Neural cell (in vitro differentiated cells): ENCODE results near the gene TOR1A. TPM values are rescaled to one million over a fixed set of nuclear protein-coding genes. Genes with fewer than 3 reads are reported as not detected.
"Not testable (repeated sequence)": the region's sequence is repeated elsewhere in the genome, so short reads cannot be mapped to it uniquely, and the experiment has no call there.

Experiments used
- H2AFZ ChIP-seq: fragments of 200-600, 300-800 bp; sonication (generic), shearing (Covaris generic); 2 replicates; pipeline ENCODE4 v1.6.0; 2014; ENCODE audit warnings: low read depth, mild to moderate bottlenecking, antibody characterized with exemption, low read length, moderate library complexity
- H3F3A ChIP-seq: fragments of 200-600 bp; shearing (Covaris generic); 2 replicates; pipeline ENCODE4 v1.6.1; 2016; ENCODE audit warnings: mild to moderate bottlenecking, moderate library complexity, mixed read lengths, antibody characterized with exemption, low read length; ENCODE audit not compliant: insufficient read depth, poor library complexity, severe bottlenecking
- H3K27ac ChIP-seq: fragments of 200-600, 300-800 bp; sonication (generic), shearing (Covaris generic); 2 replicates; pipeline ENCODE4 v1.5.1; 2014; ENCODE audit warnings: mild to moderate bottlenecking, low read length, moderate library complexity
- H3K27me3 ChIP-seq: fragments of 300-800, 200-600 bp; sonication (generic), shearing (Covaris generic); 2 replicates; pipeline ENCODE4 v1.6.0; 2014; ENCODE audit warnings: mild to moderate bottlenecking, low read depth, low read length, moderate library complexity; ENCODE audit not compliant: insufficient read depth
- H3K36me3 ChIP-seq: fragments of 300-800, 200-600 bp; sonication (generic), shearing (Covaris generic); 2 replicates; pipeline ENCODE4 v1.5.1; 2014; ENCODE audit warnings: mild to moderate bottlenecking, antibody characterized with exemption, low read length, moderate library complexity; ENCODE audit not compliant: insufficient read depth
- H3K4me2 ChIP-seq: fragments of 300-800, 200-600 bp; sonication (generic), shearing (Covaris generic); 2 replicates; pipeline ENCODE4 v1.6.0; 2014; ENCODE audit warnings: mild to moderate bottlenecking, low read length
- H3K4me3 ChIP-seq: fragments of 300-800, 200-600 bp; sonication (generic), shearing (Covaris generic); 2 replicates; pipeline ENCODE4 v1.5.1; 2014; ENCODE audit warnings: mild to moderate bottlenecking, low read length, moderate library complexity
- H3K79me2 ChIP-seq: fragments of 200-600 bp; shearing (Covaris generic); replicated peaks from 2 replicates; pipeline ENCODE4 v1.6.0; 2014; ENCODE audit warnings: mild to moderate bottlenecking, low read length, moderate library complexity; ENCODE audit not compliant: insufficient read depth
- H3K9ac ChIP-seq: fragments of 300-800, 200-600 bp; sonication (generic), shearing (Covaris generic); 2 replicates; pipeline ENCODE4 v1.6.1; 2016; ENCODE audit warnings: mild to moderate bottlenecking, low read length, mixed read lengths
- H3K9me2 ChIP-seq: fragments of 200-600 bp; shearing (Covaris generic); 2 replicates; pipeline ENCODE4 v1.6.1; 2016; ENCODE audit warnings: mild to moderate bottlenecking, low read length, mixed read lengths; ENCODE audit not compliant: insufficient read depth
- H3K9me3 ChIP-seq: fragments of 200-600, 300-800 bp; sonication (generic), shearing (Covaris generic); 2 replicates; pipeline ENCODE4 v1.6.1; 2016; ENCODE audit warnings: mild to moderate bottlenecking, mixed run types, low read length, moderate library complexity, mixed read lengths
- H4K20me1 ChIP-seq: fragments of 200-600 bp; shearing (Covaris generic); 2 replicates; pipeline ENCODE4 v1.6.1; 2016; ENCODE audit warnings: mild to moderate bottlenecking, mixed run types; ENCODE audit not compliant: insufficient read depth
- EP300 ChIP-seq: fragments of 450-650 bp; conservative IDR thresholded peaks from 2 replicates; pipeline ENCODE4 v1.6.1; 2014; ENCODE audit warnings: antibody characterized with exemption, mild to moderate bottlenecking, moderate library complexity; ENCODE audit not compliant: poor library complexity, severe bottlenecking
- EZH2 ChIP-seq: fragments of 200-600, 300-800 bp; shearing (Covaris generic), sonication (generic); IDR thresholded peaks from 2 replicates; pipeline ENCODE4 v1.6.1; 2014; ENCODE audit warnings: antibody characterized with exemption, low read length, borderline replicate concordance, mild to moderate bottlenecking; ENCODE audit not compliant: insufficient read depth, poor library complexity, severe bottlenecking
- MXI1 ChIP-seq: fragments of 450-650 bp; conservative IDR thresholded peaks from 2 replicates; pipeline ENCODE4 v1.6.1; 2014; ENCODE audit warnings: antibody characterized with exemption, mild to moderate bottlenecking; ENCODE audit not compliant: poor library complexity, severe bottlenecking
- POLR2AphosphoS5 ChIP-seq: IDR thresholded peaks from 2 replicates; pipeline ENCODE4 v1.6.1; 2012
- RAD21 ChIP-seq: fragments of 450-650 bp; conservative IDR thresholded peaks from 2 replicates; pipeline ENCODE4 v1.6.1; 2014; ENCODE audit warnings: antibody characterized with exemption, mild to moderate bottlenecking, moderate library complexity
- SMC3 ChIP-seq: fragments of 450-650 bp; conservative IDR thresholded peaks from 2 replicates; pipeline ENCODE4 v1.6.1; 2014; ENCODE audit warnings: antibody characterized with exemption, mild to moderate bottlenecking, moderate library complexity; ENCODE audit not compliant: poor library complexity
- TAF1 ChIP-seq: IDR thresholded peaks from 2 replicates; pipeline ENCODE4 v1.6.1; 2012; ENCODE audit warnings: low read depth
- polyA plus RNA-seq: library from polyadenylated mRNA; depleted of rRNA; stranded (reverse); fragments of >200 nt; gene quantifications from 2 replicates; pipeline ENCODE4 v1.2.3, GENCODE V29; 2014
- TF ChIP-seq, protein P1 (sequence below): fragments of 450-650 bp; IDR thresholded peaks from 2 replicates; pipeline ENCODE4 v1.5.1; 2014; ENCODE audit warnings: antibody characterized with exemption, mild to moderate bottlenecking, moderate library complexity; ENCODE audit not compliant: poor library complexity, severe bottlenecking
- TF ChIP-seq, protein P2 (sequence below): IDR thresholded peaks from 2 replicates; pipeline ENCODE4 v1.6.1; 2012; ENCODE audit warnings: borderline replicate concordance

Gene TOR1A
- polyA plus RNA-seq, 1 donor from 2014 or later, result 56.3 TPM

DNA sequence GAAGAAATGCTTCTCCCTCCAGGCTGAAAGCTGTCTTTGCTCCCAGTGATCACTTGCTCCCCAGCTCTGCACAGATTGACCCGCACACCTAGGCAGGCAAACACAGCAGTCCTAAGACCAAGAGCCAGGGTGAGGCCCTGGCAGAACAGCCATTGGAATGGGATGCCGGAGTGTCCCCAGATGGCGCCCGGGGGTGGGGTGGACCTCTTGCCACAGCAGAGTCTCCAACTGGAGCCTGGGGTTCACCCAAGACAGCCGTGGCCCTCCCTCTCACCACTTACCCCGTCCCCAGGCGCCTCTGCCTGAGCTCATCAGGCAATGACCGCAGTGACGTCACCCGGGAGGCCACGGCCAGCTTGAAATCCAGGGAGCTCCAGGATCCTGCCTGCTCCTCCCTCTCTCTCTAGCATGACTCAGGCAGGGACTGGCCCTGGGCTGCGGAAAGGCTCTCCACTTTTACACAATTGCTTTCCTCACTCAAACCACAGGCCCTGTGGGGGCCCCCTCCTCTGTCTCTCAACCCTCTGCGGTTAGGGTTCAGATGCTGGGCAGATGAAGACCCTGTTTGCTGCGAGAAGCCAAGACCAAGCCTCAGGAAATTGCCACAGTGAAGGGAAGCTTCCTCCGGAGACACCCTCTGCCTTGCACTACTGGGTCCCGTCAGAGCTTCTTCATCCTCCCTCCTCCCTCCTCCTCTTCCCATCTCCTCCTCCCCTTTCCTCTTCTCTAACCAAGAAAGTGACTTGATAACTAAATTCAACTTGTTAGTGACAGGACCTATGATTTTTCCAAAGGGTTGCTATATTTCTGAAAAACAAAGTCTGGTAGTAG is 46.8 kb downstream of the TOR1A start:
- no peak overlapping the region for H2AFZ ChIP-seq
- no peak overlapping the region for H3K4me3 ChIP-seq
- no peaks in the 10 kb centered on the region for H3K9me2 ChIP-seq
- no peak overlapping the region for H3K27ac ChIP-seq
- H3K4me2 ChIP-seq, result no peak overlapping the region
- H3K36me3 ChIP-seq, result no peaks in the 10 kb centered on the region
- no peak for TF ChIP-seq MXI1
- TF ChIP-seq, protein P1, sequence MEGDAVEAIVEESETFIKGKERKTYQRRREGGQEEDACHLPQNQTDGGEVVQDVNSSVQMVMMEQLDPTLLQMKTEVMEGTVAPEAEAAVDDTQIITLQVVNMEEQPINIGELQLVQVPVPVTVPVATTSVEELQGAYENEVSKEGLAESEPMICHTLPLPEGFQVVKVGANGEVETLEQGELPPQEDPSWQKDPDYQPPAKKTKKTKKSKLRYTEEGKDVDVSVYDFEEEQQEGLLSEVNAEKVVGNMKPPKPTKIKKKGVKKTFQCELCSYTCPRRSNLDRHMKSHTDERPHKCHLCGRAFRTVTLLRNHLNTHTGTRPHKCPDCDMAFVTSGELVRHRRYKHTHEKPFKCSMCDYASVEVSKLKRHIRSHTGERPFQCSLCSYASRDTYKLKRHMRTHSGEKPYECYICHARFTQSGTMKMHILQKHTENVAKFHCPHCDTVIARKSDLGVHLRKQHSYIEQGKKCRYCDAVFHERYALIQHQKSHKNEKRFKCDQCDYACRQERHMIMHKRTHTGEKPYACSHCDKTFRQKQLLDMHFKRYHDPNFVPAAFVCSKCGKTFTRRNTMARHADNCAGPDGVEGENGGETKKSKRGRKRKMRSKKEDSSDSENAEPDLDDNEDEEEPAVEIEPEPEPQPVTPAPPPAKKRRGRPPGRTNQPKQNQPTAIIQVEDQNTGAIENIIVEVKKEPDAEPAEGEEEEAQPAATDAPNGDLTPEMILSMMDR, result no peak
- TF ChIP-seq POLR2AphosphoS5, result no peak
- TF ChIP-seq RAD21, result no peak
- no peak for TF ChIP-seq TAF1
- H3F3A ChIP-seq, result no peaks in the 10 kb centered on the region
- H3K9ac ChIP-seq, result no peak overlapping the region
- H3K27me3 ChIP-seq, result no peaks in the 10 kb centered on the region
- H4K20me1 ChIP-seq, result no peaks in the 10 kb centered on the region
- no peaks in the 10 kb centered on the region for H3K9me3 ChIP-seq
- no peaks in the 10 kb centered on the region for H3K79me2 ChIP-seq

DNA sequence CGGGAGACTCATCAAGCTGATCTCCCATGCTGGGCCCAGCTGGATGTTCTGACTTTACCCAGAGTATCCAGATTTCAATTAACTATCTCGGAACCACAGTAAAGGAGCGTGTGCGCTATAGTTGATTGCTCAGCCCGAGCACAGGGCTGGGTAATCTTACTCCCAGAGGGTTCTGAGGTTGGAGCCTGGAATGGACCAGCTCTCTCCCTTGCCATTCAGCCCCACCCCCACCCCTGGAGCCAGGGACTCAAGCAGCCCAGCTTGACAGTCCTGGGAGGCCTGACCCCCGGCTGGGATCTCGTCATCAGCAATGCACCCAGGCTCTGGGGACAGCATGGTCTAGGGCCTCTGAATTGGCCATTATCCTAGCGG is 47.4 kb downstream of the TOR1A start:
- no peaks in the 10 kb centered on the region for H3F3A ChIP-seq
- no peaks in the 10 kb centered on the region for H3K36me3 ChIP-seq
- no peak overlapping the region for H3K9ac ChIP-seq
- H3K9me2 ChIP-seq, result no peaks in the 10 kb centered on the region
- no peak overlapping the region for H3K27ac ChIP-seq
- no peaks in the 10 kb centered on the region for H4K20me1 ChIP-seq
- H3K9me3 ChIP-seq, result no peaks in the 10 kb centered on the region
- H3K27me3 ChIP-seq, result no peaks in the 10 kb centered on the region
- H3K79me2 ChIP-seq, result no peaks in the 10 kb centered on the region
- no peak overlapping the region for H3K4me2 ChIP-seq
- no peak overlapping the region for H3K4me3 ChIP-seq
- TF ChIP-seq TAF1, result no peak
- no peak overlapping the region for H2AFZ ChIP-seq

DNA sequence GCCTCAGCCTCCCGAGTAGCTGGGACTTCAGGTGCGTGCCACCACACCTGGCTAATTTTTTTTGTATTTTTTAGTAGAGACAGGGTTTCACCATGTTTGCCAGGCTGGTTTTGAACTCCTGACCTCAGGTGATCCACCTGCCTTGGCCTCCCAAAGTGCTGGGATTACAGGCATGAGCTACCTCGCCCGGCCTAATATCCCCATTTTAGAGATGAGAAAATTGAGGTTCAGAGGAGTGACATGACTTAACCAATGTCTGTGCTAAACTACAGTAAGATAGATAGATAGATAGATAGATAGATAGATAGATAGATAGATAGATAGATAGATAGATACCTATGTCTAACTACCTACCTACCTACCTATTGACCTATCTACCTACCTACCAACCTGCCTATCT is 47.8 kb downstream of the TOR1A start:
- not testable (repeated sequence) for H3K9ac ChIP-seq, H3K79me2 ChIP-seq, H2AFZ ChIP-seq, H3K27ac ChIP-seq, H3K4me3 ChIP-seq, H4K20me1 ChIP-seq, H3K9me3 ChIP-seq, H3F3A ChIP-seq, H3K4me2 ChIP-seq, H3K9me2 ChIP-seq, H3K36me3 ChIP-seq, H3K27me3 ChIP-seq

DNA sequence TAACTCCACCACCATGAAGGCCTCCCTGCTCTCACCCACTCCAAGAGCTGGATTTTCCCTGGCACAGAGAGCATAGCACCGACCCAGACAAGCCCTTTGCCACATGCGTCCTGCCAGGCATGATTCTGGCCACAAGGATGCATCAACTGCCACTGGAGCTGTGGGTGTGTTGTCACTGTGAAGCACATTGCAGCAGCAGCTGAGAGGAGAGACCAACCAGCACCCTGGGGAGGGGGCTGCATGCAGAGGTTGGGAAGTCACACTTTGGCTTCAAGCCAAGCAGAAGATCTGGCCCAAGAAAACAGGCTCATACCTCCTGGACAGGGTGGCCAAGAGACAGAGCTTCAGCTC is 48.5 kb downstream of the TOR1A start:
- no peak overlapping the region for H3K4me2 ChIP-seq
- H3K9me3 ChIP-seq, result no peaks in the 10 kb centered on the region
- TF ChIP-seq POLR2AphosphoS5 (no peak), RAD21 (no peak), SMC3 (no peak), EZH2 (no peak), MXI1 (no peak), EP300 (no peak), TAF1 (no peak)
- TF ChIP-seq, protein P1, result no peak
- TF ChIP-seq, protein P2, sequence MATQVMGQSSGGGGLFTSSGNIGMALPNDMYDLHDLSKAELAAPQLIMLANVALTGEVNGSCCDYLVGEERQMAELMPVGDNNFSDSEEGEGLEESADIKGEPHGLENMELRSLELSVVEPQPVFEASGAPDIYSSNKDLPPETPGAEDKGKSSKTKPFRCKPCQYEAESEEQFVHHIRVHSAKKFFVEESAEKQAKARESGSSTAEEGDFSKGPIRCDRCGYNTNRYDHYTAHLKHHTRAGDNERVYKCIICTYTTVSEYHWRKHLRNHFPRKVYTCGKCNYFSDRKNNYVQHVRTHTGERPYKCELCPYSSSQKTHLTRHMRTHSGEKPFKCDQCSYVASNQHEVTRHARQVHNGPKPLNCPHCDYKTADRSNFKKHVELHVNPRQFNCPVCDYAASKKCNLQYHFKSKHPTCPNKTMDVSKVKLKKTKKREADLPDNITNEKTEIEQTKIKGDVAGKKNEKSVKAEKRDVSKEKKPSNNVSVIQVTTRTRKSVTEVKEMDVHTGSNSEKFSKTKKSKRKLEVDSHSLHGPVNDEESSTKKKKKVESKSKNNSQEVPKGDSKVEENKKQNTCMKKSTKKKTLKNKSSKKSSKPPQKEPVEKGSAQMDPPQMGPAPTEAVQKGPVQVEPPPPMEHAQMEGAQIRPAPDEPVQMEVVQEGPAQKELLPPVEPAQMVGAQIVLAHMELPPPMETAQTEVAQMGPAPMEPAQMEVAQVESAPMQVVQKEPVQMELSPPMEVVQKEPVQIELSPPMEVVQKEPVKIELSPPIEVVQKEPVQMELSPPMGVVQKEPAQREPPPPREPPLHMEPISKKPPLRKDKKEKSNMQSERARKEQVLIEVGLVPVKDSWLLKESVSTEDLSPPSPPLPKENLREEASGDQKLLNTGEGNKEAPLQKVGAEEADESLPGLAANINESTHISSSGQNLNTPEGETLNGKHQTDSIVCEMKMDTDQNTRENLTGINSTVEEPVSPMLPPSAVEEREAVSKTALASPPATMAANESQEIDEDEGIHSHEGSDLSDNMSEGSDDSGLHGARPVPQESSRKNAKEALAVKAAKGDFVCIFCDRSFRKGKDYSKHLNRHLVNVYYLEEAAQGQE, result no peak

More for the DNA sequence above, 48.5 kb downstream of the TOR1A start:
- Histone ChIP-seq H3K4me3 (no peak overlapping the region), H3F3A (no peaks in the 10 kb centered on the region), H3K36me3 (no peaks in the 10 kb centered on the region), H3K27ac (no peak overlapping the region), H3K79me2 (no peaks in the 10 kb centered on the region), H3K27me3 (no peaks in the 10 kb centered on the region), H2AFZ (no peak overlapping the region), H3K9ac (no peak overlapping the region), H4K20me1 (no peaks in the 10 kb centered on the region), H3K9me2 (no peaks in the 10 kb centered on the region)
